Chondrocyte (in vitro differentiated cells): Measurements from ENCODE around the gene EPS8L3. TPM values are rescaled to one million over a fixed set of nuclear protein-coding genes. Genes with fewer than 3 reads are reported as not detected.
"Not testable (repeated sequence)": the region's sequence is repeated elsewhere in the genome, so short reads cannot be mapped to it uniquely, and the experiment has no call there.

Experiments used
- DNase-seq: peaks from one replicate; pipeline ENCODE4 v3.0.0; 2021; ENCODE audit warnings: mixed read lengths, low spot score
- H3K27ac Mint-ChIP-seq: one replicate; pipeline ENCODE4 v1.8.0; 2021; ENCODE audit warnings: mild to moderate bottlenecking, moderate library complexity, mixed read lengths; ENCODE audit not compliant: unreplicated experiment
- H3K27me3 Mint-ChIP-seq: 2 replicates; pipeline ENCODE4 v1.8.0; 2021; ENCODE audit warnings: low read depth, mixed read lengths
- H3K36me3 Mint-ChIP-seq: 2 replicates; pipeline ENCODE4 v1.8.0; 2021; ENCODE audit warnings: low read depth, mixed read lengths
- H3K4me1 Mint-ChIP-seq: 2 replicates; pipeline ENCODE4 v1.8.0; 2021; ENCODE audit warnings: low read depth, mild to moderate bottlenecking, mixed read lengths
- H3K4me3 Mint-ChIP-seq: one replicate; pipeline ENCODE4 v1.8.0; 2021; ENCODE audit warnings: mild to moderate bottlenecking, moderate library complexity, mixed read lengths; ENCODE audit not compliant: unreplicated experiment
- H3K9me3 Mint-ChIP-seq: 2 replicates; pipeline ENCODE4 v1.8.0; 2021; ENCODE audit warnings: low read depth, mixed read lengths
- total RNA-seq: library from RNA; stranded (reverse); gene quantifications from 3 replicates; pipeline ENCODE4 v1.2.1, GENCODE V29; 2021
- TF ChIP-seq, protein P1 (sequence below): fragments of 200-600 bp; sonication (generic); IDR thresholded peaks from 2 replicates; pipeline ENCODE4 v1.5.0; 2021; ENCODE audit warnings: antibody characterized with exemption, mild to moderate bottlenecking, moderate library complexity

The EPS8L3 gene
- total RNA-seq, 1 donor from 2014 or later: not detected

- H3K9me3 Mint-ChIP-seq: no peaks in the 10 kb centered on the region
- H3K27ac Mint-ChIP-seq: peak overlapping the region; percentile 8
- H3K4me3 Mint-ChIP-seq: no peak overlapping the region
- peak; percentile 53 for DNase-seq
- no peaks in the 10 kb centered on the region for H3K36me3 Mint-ChIP-seq
- peaks cover 35% of the 10 kb centered on the region for H3K4me1 Mint-ChIP-seq
- TF ChIP-seq, protein P1, sequence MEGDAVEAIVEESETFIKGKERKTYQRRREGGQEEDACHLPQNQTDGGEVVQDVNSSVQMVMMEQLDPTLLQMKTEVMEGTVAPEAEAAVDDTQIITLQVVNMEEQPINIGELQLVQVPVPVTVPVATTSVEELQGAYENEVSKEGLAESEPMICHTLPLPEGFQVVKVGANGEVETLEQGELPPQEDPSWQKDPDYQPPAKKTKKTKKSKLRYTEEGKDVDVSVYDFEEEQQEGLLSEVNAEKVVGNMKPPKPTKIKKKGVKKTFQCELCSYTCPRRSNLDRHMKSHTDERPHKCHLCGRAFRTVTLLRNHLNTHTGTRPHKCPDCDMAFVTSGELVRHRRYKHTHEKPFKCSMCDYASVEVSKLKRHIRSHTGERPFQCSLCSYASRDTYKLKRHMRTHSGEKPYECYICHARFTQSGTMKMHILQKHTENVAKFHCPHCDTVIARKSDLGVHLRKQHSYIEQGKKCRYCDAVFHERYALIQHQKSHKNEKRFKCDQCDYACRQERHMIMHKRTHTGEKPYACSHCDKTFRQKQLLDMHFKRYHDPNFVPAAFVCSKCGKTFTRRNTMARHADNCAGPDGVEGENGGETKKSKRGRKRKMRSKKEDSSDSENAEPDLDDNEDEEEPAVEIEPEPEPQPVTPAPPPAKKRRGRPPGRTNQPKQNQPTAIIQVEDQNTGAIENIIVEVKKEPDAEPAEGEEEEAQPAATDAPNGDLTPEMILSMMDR: no peak
- H3K27me3 Mint-ChIP-seq: no peaks in the 10 kb centered on the region
Measured at GRCh38 chr1:109802901-109803561, 39.3 kb upstream of the EPS8L3 start.

DNA sequence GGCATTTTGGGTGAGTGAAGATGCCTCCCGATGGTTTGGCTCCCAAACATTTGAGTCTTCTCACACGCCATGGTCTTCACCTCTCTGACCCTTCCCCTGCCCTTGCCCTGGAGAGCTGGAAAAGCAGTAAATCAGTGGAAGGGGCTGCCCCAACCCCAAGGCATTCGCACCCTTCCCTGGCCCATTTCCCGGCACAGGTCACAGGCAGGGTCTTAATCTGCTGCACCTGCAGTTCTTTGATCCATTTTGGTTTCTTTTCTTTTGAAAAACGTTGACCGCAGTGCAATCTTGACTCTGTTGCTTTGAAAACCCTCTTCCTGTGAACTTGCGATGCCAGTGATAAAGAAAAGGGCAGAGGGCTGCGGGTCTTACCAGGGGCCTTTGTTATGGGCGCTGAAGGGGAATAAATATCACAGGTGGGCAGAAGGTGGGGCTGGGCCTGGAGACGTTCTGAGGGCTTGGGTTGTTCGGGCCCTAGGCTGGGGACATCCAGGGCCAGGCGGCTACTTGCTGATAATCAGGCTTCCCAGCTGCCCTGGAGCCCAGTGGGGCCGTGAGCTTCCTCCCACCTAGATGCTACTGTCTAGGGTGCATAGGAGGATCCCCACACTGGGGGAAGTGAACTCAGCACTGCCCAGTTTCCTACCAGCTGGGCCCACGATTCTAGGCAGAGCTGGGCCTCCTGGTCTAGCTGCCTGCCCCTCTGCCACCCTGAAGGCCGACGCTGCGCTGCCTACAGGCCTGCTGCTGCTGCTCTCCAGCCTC lies 38.6 kb upstream of the EPS8L3 start:
- H3K27me3 Mint-ChIP-seq: no peaks in the 10 kb centered on the region
- no peaks in the 10 kb centered on the region for H3K36me3 Mint-ChIP-seq
- no peak overlapping the region for H3K27ac Mint-ChIP-seq
- TF ChIP-seq, protein P1: no peak
- H3K9me3 Mint-ChIP-seq: no peaks in the 10 kb centered on the region
- no peak overlapping the region for H3K4me3 Mint-ChIP-seq
- peaks cover 33% of the 10 kb centered on the region for H3K4me1 Mint-ChIP-seq
- DNase-seq: peak; percentile 53

DNA sequence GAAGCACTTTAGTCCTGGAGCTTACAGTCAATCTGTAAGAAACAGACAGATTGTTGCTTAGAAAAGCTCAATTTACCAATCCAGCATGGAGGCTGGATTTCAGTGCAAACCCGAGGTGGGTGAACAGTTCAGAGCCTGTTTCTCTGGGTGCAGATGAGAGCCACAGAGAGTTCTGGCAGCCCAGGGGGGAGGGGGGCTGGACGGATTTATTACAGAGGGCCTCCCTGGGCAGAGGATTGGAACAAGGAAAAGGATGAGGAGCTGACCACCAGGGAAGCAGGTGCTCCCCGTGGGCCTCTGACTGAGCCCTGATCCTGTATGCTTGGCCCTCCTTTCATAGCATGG lies 38.0 kb upstream of the EPS8L3 start:
- no peaks in the 10 kb centered on the region for H3K36me3 Mint-ChIP-seq
- TF ChIP-seq, protein P1: no peak
- no peak overlapping the region for H3K4me3 Mint-ChIP-seq
- DNase-seq: no peak
- H3K9me3 Mint-ChIP-seq: no peaks in the 10 kb centered on the region
- no peak overlapping the region for H3K27ac Mint-ChIP-seq
- H3K4me1 Mint-ChIP-seq: peaks cover 34% of the 10 kb centered on the region
- H3K27me3 Mint-ChIP-seq: no peaks in the 10 kb centered on the region

GRCh38 chr1:109800291-109800690 lies 36.6 kb upstream of the EPS8L3 start:
- Mint-ChIP-seq H3K4me1 (peaks cover 31% of the 10 kb centered on the region), H3K9me3 (no peaks in the 10 kb centered on the region), H3K4me3 (no peak overlapping the region), H3K27me3 (no peaks in the 10 kb centered on the region), H3K27ac (no peak overlapping the region), H3K36me3 (no peaks in the 10 kb centered on the region)
- TF ChIP-seq, protein P1: no peak
- DNase-seq: no peak

DNA sequence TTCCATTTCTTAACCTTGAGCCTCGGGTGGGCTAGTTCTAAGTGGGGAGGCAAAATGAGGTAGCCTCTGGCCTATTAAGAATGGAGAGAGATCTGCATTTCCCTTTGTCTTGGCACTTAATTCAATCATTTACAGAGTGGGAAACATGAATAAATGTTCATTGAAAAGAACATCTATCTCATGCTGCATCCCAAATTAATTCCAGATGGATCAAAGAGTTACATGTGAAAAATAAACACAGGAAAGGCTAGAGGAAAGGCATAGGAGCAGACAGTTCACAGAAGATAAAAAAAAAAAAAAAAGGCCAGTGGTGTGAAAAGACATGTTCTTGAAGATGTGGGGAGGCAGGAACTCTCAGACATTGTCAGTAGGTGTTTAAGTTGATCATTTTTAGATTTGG lies 35.7 kb upstream of the EPS8L3 start:
- no peak overlapping the region for H3K4me3 Mint-ChIP-seq
- H3K9me3 Mint-ChIP-seq: no peaks in the 10 kb centered on the region
- DNase-seq: no peak
- peaks cover 26% of the 10 kb centered on the region for H3K4me1 Mint-ChIP-seq
- no peak overlapping the region for H3K27ac Mint-ChIP-seq
- no peaks in the 10 kb centered on the region for H3K27me3 Mint-ChIP-seq
- TF ChIP-seq, protein P1: no peak
- no peaks in the 10 kb centered on the region for H3K36me3 Mint-ChIP-seq

- H3K4me3 Mint-ChIP-seq, H3K27me3 Mint-ChIP-seq, DNase-seq: not testable (repeated sequence)
Measured at GRCh38 chr1:109797303-109797595, 33.5 kb upstream of the EPS8L3 start.

More at GRCh38 chr1:109797303-109797595, 33.5 kb upstream of the EPS8L3 start:
- not testable (repeated sequence) for H3K36me3 Mint-ChIP-seq, H3K27ac Mint-ChIP-seq, H3K9me3 Mint-ChIP-seq
- peaks cover 27% of the 10 kb centered on the region for H3K4me1 Mint-ChIP-seq
